AG10803 (cell line): ENCODE measurements around the gene TTC36.

Experiments used
- DNase-seq: peaks from one replicate; pipeline ENCODE4 v3.0.0; 2010; ENCODE audit warnings: low read depth
- H3K4me3 ChIP-seq: 2 replicates; pipeline ENCODE4 v1.5.1; 2011; ENCODE audit warnings: mild to moderate bottlenecking, low read length, control low read depth
- CTCF ChIP-seq: conservative IDR thresholded peaks from 2 replicates; pipeline ENCODE4 v1.5.1; 2011; ENCODE audit warnings: mild to moderate bottlenecking, low read length, control low read depth, inconsistent platforms

Gene TTC36

DNA sequence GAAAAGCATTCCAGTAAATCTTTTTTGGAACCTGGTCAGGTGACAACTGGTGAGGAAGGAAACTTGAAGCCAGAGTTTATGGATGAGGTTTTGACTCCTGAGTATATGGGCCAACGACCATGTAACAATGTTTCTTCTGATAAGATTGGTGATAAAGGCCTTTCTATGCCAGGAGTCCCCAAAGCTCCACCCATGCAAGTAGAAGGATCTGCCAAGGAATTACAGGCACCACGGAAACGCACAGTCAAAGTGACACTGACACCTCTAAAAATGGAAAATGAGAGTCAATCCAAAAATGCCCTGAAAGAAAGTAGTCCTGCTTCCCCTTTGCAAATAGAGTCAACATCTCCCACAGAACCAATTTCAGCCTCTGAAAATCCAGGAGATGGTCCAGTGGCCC is 24.1 kb upstream of the TTC36 start:
- TF ChIP-seq CTCF, result no peak
- H3K4me3 ChIP-seq, result no peak overlapping the region
- no peak for DNase-seq

GRCh38 chr11:118511601-118512000 is 15.7 kb upstream of the TTC36 start:
- TF ChIP-seq CTCF, result no peak
- no peak for DNase-seq
- H3K4me3 ChIP-seq, result no peak overlapping the region

DNA sequence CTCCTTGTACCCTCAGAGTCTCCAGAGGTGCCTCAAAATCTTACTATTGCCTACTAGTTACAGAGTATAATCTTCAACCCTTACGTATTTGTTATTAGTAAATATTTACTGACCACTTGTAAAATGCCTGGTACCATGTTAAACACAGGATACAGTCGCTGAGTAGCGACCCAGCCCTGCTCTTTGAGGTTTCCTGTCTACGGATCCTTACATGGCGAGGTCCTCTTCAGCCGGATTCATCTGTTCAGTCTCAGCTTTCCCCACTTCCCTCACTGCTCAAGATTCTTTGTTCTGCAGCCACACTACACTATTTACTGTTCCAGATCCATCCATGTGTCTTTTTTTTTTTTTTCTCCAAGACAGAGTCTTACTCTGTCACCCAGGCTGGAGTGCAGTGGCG is 13.2 kb upstream of the TTC36 start:
- H3K4me3 ChIP-seq, result no peak overlapping the region
- no peak for DNase-seq
- no peak for TF ChIP-seq CTCF

GRCh38 chr11:118519549-118519948 is 7.7 kb upstream of the TTC36 start:
- TF ChIP-seq CTCF, result no peak

DNA sequence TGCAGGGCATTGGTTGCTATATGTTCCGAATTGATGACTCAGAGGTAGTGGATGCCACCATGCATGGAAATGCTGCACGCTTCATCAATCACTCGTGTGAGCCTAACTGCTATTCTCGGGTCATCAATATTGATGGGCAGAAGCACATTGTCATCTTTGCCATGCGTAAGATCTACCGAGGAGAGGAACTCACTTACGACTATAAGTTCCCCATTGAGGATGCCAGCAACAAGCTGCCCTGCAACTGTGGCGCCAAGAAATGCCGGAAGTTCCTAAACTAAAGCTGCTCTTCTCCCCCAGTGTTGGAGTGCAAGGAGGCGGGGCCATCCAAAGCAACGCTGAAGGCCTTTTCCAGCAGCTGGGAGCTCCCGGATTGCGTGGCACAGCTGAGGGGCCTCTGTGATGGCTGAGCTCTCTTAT is 5.4 kb upstream of the TTC36 start:
- no peak for TF ChIP-seq CTCF
- H3K4me3 ChIP-seq, result no peak overlapping the region
- DNase-seq, result no peak

More at GRCh38 chr11:118519549-118519948, 7.7 kb upstream of the TTC36 start:
- no peak overlapping the region for H3K4me3 ChIP-seq
- DNase-seq, result no peak

- TF ChIP-seq CTCF, result peak; percentile 48
- H3K4me3 ChIP-seq, result no peak overlapping the region
- peak; percentile 29 for DNase-seq
These were observed 4.7 kb upstream of the TTC36 start for GRCh38 chr11:118522571-118523072.

DNA sequence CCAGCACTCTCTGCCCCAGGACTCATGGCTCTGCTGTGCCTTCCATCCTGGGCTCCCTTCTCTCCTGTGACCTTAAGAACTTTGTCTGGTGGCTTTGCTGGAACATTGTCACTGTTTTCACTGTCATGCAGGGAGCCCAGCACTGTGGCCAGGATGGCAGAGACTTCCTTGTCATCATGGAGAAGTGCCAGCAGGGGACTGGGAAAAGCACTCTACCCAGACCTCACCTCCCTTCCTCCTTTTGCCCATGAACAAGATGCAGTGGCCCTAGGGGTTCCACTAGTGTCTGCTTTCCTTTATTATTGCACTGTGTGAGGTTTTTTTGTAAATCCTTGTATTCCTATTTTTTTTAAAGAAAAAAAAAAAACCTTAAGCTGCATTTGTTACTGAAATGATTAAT is 2.9 kb upstream of the TTC36 start:
- no peak for DNase-seq
- H3K4me3 ChIP-seq, result no peak overlapping the region
- TF ChIP-seq CTCF, result no peak
